ENCODE measurements around the gene ADGB.

Gene ADGB

GRCh38 chr6:146634022-146634421, 35.2 kb downstream of the ADGB start:
- TF ChIP-seq, protein P1, sequence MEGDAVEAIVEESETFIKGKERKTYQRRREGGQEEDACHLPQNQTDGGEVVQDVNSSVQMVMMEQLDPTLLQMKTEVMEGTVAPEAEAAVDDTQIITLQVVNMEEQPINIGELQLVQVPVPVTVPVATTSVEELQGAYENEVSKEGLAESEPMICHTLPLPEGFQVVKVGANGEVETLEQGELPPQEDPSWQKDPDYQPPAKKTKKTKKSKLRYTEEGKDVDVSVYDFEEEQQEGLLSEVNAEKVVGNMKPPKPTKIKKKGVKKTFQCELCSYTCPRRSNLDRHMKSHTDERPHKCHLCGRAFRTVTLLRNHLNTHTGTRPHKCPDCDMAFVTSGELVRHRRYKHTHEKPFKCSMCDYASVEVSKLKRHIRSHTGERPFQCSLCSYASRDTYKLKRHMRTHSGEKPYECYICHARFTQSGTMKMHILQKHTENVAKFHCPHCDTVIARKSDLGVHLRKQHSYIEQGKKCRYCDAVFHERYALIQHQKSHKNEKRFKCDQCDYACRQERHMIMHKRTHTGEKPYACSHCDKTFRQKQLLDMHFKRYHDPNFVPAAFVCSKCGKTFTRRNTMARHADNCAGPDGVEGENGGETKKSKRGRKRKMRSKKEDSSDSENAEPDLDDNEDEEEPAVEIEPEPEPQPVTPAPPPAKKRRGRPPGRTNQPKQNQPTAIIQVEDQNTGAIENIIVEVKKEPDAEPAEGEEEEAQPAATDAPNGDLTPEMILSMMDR (conservative IDR thresholded peaks at IDR 0.05), result no peak
- no peak overlapping the region for H3K27ac ChIP-seq

DNA sequence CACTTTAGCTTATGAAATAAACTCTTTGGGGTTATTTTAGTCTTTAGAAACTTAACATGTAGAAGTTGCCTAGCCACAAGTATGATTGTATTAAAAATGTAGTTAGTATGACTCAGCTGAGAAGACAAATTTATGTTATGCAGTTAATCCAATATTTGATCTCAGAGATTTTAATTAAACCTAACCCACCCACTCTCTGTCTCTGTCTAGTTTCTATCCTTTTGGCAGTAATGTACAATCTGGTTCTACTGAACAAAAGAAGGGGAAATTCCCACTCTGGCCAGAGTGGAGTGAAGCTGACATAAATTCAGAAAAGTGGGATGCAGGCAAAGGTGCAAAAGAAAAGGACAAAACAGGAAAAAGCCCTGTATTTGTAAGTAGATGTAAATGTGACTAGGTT, 36.4 kb downstream of the ADGB start:
- TF ChIP-seq, protein P1 (conservative IDR thresholded peaks at IDR 0.05), result no peak
- no peak overlapping the region for H3K27ac ChIP-seq

- TF ChIP-seq, protein P1 (conservative IDR thresholded peaks at IDR 0.05), result no peak
- H3K27ac ChIP-seq, result no peak overlapping the region
These were observed 37.7 kb downstream of the ADGB start for GRCh38 chr6:146636481-146636880.

GRCh38 chr6:146642921-146643320, 44.1 kb downstream of the ADGB start:
- TF ChIP-seq, protein P1 (conservative IDR thresholded peaks at IDR 0.05), result no peak
- H3K27ac ChIP-seq, result no peak overlapping the region

DNA sequence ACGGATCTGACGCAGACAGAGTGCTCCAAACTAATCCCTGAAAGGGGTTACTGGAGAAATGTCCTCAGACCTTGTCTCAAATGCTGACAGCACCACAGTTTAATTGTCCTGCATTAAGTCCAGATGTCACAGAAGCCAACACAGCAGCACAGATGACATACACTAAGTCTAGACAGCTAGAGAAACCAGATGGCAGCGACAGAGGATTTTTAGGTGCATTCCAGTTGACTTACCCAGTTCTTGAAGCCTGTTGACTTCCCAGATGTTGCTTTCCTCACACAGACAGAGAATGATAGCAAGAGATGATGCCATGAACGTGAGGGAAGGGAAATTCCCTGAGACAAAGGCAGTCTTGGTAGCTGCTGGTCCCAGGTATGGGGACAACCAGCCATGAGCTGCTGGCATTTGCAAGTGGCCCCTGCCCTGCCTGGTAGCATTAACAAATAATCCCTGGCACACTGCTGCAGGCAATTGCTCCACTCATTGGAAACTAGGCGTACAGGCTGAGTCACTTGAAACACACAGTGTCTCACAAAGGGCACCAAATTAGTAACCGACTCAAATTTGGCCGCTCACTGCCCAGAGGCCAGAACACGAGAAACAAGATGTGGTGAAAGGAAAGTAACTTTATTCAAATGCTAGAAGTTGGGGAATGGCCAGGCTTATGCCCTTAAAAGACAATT, 52.2 kb downstream of the ADGB start:
- H3K27ac ChIP-seq, result no peak overlapping the region
- TF ChIP-seq, protein P1 (conservative IDR thresholded peaks at IDR 0.05), result no peak

- TF ChIP-seq, protein P1 (conservative IDR thresholded peaks at IDR 0.05), result no peak
- H3K27ac ChIP-seq, result no peak overlapping the region
These were observed 52.7 kb downstream of the ADGB start for GRCh38 chr6:146651482-146651863.

GRCh38 chr6:146657432-146657831, 58.7 kb downstream of the ADGB start:
- no peak overlapping the region for H3K27ac ChIP-seq
- TF ChIP-seq, protein P1 (conservative IDR thresholded peaks at IDR 0.05), result no peak

Measured in VCaP (cell line).